Keratinocyte (primary cell): ENCODE data around the gene CTAGE9. TPM values are rescaled to one million over a fixed set of nuclear protein-coding genes. Genes with fewer than 3 reads are reported as not detected.

Experiments
- DNase-seq: peaks from one replicate; pipeline ENCODE4 v3.0.0-alpha.2; 2011; ENCODE audit warnings: low read depth, missing footprints, low spot score
- FAIRE-seq: peaks from 2 replicates; lab custom pipeline; 2011; peaks lifted over from hg19 to GRCh38; lab: Jason Lieb, UNC
- H2AFZ ChIP-seq: 2 replicates; pipeline ENCODE4 v1.6.0; 2012; ENCODE audit warnings: low read length, control low read depth, inconsistent platforms; ENCODE audit not compliant: control insufficient read depth
- H3K27ac ChIP-seq: 2 replicates; pipeline ENCODE4 v1.5.1; 2011; ENCODE audit warnings: low read length; ENCODE audit not compliant: control insufficient read depth, insufficient read depth
- H3K27me3 ChIP-seq: 3 replicates; pipeline ENCODE4 v1.6.0; 2011; ENCODE audit warnings: low read length; ENCODE audit not compliant: control insufficient read depth, insufficient read depth; ENCODE audit errors: extremely low read depth
- H3K36me3 ChIP-seq, 2 experiments: 2 replicates in 1 of 2; 3 replicates in 1 of 2; pipeline ENCODE4 v1.5.1; 2011; ENCODE audit warnings: low read length in 2 of 2, mild to moderate bottlenecking in 1 of 2; ENCODE audit not compliant: control insufficient read depth in 2 of 2, insufficient read depth in 2 of 2; ENCODE audit errors: extremely low read depth in 1 of 2
- H3K4me1 ChIP-seq: 3 replicates; pipeline ENCODE4 v1.5.1; 2011; ENCODE audit warnings: low read length; ENCODE audit not compliant: control insufficient read depth, insufficient read depth; ENCODE audit errors: extremely low read depth
- H3K4me2 ChIP-seq: 3 replicates; pipeline ENCODE4 v1.6.0; 2011; ENCODE audit warnings: low read depth, low read length; ENCODE audit not compliant: control insufficient read depth, insufficient read depth; ENCODE audit errors: extremely low read depth
- H3K4me3 ChIP-seq, 3 experiments: fragments of 200-600 bp in 1 of 3; sonication (generic) in 1 of 3; 2 replicates in 2 of 3; 3 replicates in 1 of 3; pipeline ENCODE4 v1.5.1; 2011 to 2016; ENCODE audit warnings: low read length in 3 of 3, mild to moderate bottlenecking in 3 of 3, control low read depth in 2 of 3, inconsistent platforms in 1 of 3, low read depth in 1 of 3, mixed read lengths in 1 of 3, mixed run types in 1 of 3, moderate library complexity in 1 of 3; ENCODE audit not compliant: control insufficient read depth in 2 of 3, insufficient read depth in 2 of 3; ENCODE audit errors: extremely low read depth in 1 of 3
- H3K79me2 ChIP-seq: 2 replicates; pipeline ENCODE4 v1.6.0; 2012; ENCODE audit warnings: low read length; ENCODE audit not compliant: control insufficient read depth, insufficient read depth
- H3K9ac ChIP-seq: 3 replicates; pipeline ENCODE4 v1.6.0; 2011; ENCODE audit warnings: low read length; ENCODE audit not compliant: control insufficient read depth, insufficient read depth; ENCODE audit errors: extremely low read depth
- H3K9me1 ChIP-seq: 3 replicates; pipeline ENCODE4 v1.6.0; 2011; ENCODE audit warnings: low read length; ENCODE audit not compliant: control insufficient read depth, insufficient read depth; ENCODE audit errors: extremely low read depth
- H3K9me3 ChIP-seq: 2 replicates; pipeline ENCODE4 v1.5.1; 2012; ENCODE audit warnings: low read depth, low read length; ENCODE audit not compliant: control insufficient read depth
- H4K20me1 ChIP-seq: 3 replicates; pipeline ENCODE4 v1.6.0; 2011; ENCODE audit warnings: low read length; ENCODE audit not compliant: control insufficient read depth, insufficient read depth; ENCODE audit errors: extremely low read depth
- EZH2 ChIP-seq: IDR thresholded peaks from one replicate; pipeline ENCODE4 v1.6.1; 2012; ENCODE audit warnings: inconsistent platforms, mild to moderate bottlenecking, low read length, moderate library complexity
- dilution Hi-C: fragments of 300-500 bp; cut with MboI; formaldehyde crosslinking; loops from one replicate; pipeline ENCODE4 v1.7.0; 2020; ENCODE audit warnings: low sequenced_read_pairs; ENCODE audit not compliant: extremely low pct_ligation_motif_present
- polyA plus RNA-seq, 5 experiments: library from polyadenylated mRNA; depleted of rRNA in 3 of 5; stranded (reverse) in 3 of 5; stranded (forward) in 1 of 5; unstranded in 1 of 5; fragments of >200 nt; gene quantifications; 1 replicate in 1 of 5; 2 replicates in 3 of 5; 3 replicates in 1 of 5; pipeline versions ENCODE4 v1.2.1 to v1.2.3, GENCODE V29; 2011 to 2012; ENCODE audit warnings: missing spikeins in 2 of 5, low read depth in 1 of 5, low replicate concordance in 1 of 5
- TF ChIP-seq, protein P1 (sequence below), 3 experiments: IDR thresholded peaks in 1 of 3; conservative IDR thresholded peaks in 1 of 3; optimal IDR thresholded peaks in 1 of 3; 2 replicates in 2 of 3; 3 replicates in 1 of 3; pipeline versions ENCODE3 to v1.5.1; 2011; ENCODE audit warnings: low read length in 3 of 3, mild to moderate bottlenecking in 3 of 3, moderate library complexity in 2 of 3, control low read depth in 1 of 3, inconsistent platforms in 1 of 3; ENCODE audit not compliant: insufficient read depth in 2 of 3; ENCODE audit errors: extremely low read depth in 1 of 3

CTAGE9 gene
- polyA plus RNA-seq, 1 donor (not counting 4 experiments of a cell fraction or from before 2014, with no cell fraction given): not detected

- FAIRE-seq (no peak), DNase-seq (no peak)
- dilution Hi-C loops: no loop called here
- H3K9me1 ChIP-seq: no peaks in the 10 kb centered on the region
- H3K79me2 ChIP-seq: no peaks in the 10 kb centered on the region
- no peak overlapping the region for H3K4me3 ChIP-seq
- H3K27ac ChIP-seq: no peak overlapping the region
- no peaks in the 10 kb centered on the region for H3K36me3 ChIP-seq
- H2AFZ ChIP-seq: no peak overlapping the region
- H3K4me2 ChIP-seq: no peak overlapping the region
- H3K9me3 ChIP-seq: no peaks in the 10 kb centered on the region
- H4K20me1 ChIP-seq: no peaks in the 10 kb centered on the region
- TF ChIP-seq EZH2: no peak
- TF ChIP-seq, protein P1, sequence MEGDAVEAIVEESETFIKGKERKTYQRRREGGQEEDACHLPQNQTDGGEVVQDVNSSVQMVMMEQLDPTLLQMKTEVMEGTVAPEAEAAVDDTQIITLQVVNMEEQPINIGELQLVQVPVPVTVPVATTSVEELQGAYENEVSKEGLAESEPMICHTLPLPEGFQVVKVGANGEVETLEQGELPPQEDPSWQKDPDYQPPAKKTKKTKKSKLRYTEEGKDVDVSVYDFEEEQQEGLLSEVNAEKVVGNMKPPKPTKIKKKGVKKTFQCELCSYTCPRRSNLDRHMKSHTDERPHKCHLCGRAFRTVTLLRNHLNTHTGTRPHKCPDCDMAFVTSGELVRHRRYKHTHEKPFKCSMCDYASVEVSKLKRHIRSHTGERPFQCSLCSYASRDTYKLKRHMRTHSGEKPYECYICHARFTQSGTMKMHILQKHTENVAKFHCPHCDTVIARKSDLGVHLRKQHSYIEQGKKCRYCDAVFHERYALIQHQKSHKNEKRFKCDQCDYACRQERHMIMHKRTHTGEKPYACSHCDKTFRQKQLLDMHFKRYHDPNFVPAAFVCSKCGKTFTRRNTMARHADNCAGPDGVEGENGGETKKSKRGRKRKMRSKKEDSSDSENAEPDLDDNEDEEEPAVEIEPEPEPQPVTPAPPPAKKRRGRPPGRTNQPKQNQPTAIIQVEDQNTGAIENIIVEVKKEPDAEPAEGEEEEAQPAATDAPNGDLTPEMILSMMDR (optimal IDR thresholded peaks at IDR 0.05 in 1 of 3, IDR thresholded peaks at IDR 0.05 in 1 of 3, conservative IDR thresholded peaks at IDR 0.05 in 1 of 3; ENCODE audit: extremely low read depth in 1 of 3, insufficient read depth in 2 of 3, low read length in 3 of 3): no peak
- H3K27me3 ChIP-seq: no peaks in the 10 kb centered on the region
- no peaks in the 10 kb centered on the region for H3K4me1 ChIP-seq
- no peak overlapping the region for H3K9ac ChIP-seq
These were observed 13.3 kb upstream of the CTAGE9 start for GRCh38 chr6:131724114-131724513.

- no peaks in the 10 kb centered on the region for H3K36me3 ChIP-seq
- H3K9ac ChIP-seq: no peak overlapping the region
- no peak for DNase-seq
- no peak overlapping the region for H2AFZ ChIP-seq
- no peaks in the 10 kb centered on the region for H3K9me1 ChIP-seq
- dilution Hi-C loops: no loop called here
- no peak overlapping the region for H3K4me2 ChIP-seq
- no peak overlapping the region for H3K27ac ChIP-seq
- no peaks in the 10 kb centered on the region for H3K9me3 ChIP-seq
- no peaks in the 10 kb centered on the region for H3K79me2 ChIP-seq
- H4K20me1 ChIP-seq: no peaks in the 10 kb centered on the region
- TF ChIP-seq, protein P1 (optimal IDR thresholded peaks at IDR 0.05 in 1 of 3, IDR thresholded peaks at IDR 0.05 in 1 of 3, conservative IDR thresholded peaks at IDR 0.05 in 1 of 3; ENCODE audit: extremely low read depth in 1 of 3, insufficient read depth in 2 of 3, low read length in 3 of 3): no peak
- no peak for TF ChIP-seq EZH2
- H3K4me1 ChIP-seq: no peaks in the 10 kb centered on the region
- no peak for FAIRE-seq
- H3K27me3 ChIP-seq: no peaks in the 10 kb centered on the region
- no peak overlapping the region for H3K4me3 ChIP-seq
These were observed 10.3 kb upstream of the CTAGE9 start for GRCh38 chr6:131721161-131721560.
